ACC112 (cell line): ENCODE results near the gene C12orf76.
"Not testable (repeated sequence)": the region's sequence is repeated elsewhere in the genome, so short reads cannot be mapped to it uniquely, and the experiment has no call there.

Source experiments
- H2AFZ ChIP-seq: fragments of 200-600 bp; sonication (generic); one replicate; pipeline ENCODE4 v1.6.0; 2017; ENCODE audit warnings: antibody characterized with exemption, low read length; ENCODE audit not compliant: unreplicated experiment
- H3K27ac ChIP-seq: fragments of 200-600 bp; sonication (generic); 2 replicates; pipeline ENCODE4 v1.5.1; 2014; ENCODE audit warnings: low read depth, mild to moderate bottlenecking, antibody characterized with exemption, low read length, moderate library complexity
- H3K27me3 ChIP-seq: fragments of 200-600 bp; sonication (generic); 2 replicates; pipeline ENCODE4 v1.6.1; 2014; ENCODE audit warnings: mild to moderate bottlenecking, antibody characterized with exemption, low read length, moderate library complexity, mixed read lengths; ENCODE audit not compliant: insufficient read depth
- H3K36me3 ChIP-seq: fragments of 200-600 bp; sonication (generic); 2 replicates; pipeline ENCODE4 v1.6.1; 2016; ENCODE audit warnings: mild to moderate bottlenecking, antibody characterized with exemption, low read length, moderate library complexity, mixed read lengths; ENCODE audit not compliant: insufficient read depth
- H3K4me1 ChIP-seq: fragments of 200-600 bp; sonication (generic); one replicate; pipeline ENCODE4 v1.6.1; 2016; ENCODE audit warnings: low read length, mixed read lengths; ENCODE audit not compliant: insufficient read depth, unreplicated experiment, control insufficient read depth
- H3K4me3 ChIP-seq: fragments of 200-600 bp; sonication (generic); 2 replicates; pipeline ENCODE4 v1.5.1; 2014; ENCODE audit warnings: mild to moderate bottlenecking, low read depth, low read length
- H3K79me2 ChIP-seq: fragments of 200-600 bp; sonication (generic); one replicate; pipeline ENCODE4 v1.6.0; 2016; ENCODE audit warnings: low read length; ENCODE audit not compliant: control insufficient read depth, unreplicated experiment, insufficient read depth

The C12orf76 gene

GRCh38 chr12:110048242-110049027 is at the start of gene C12orf76:
Gene C12orf76, minus strand, starts transcription at chr12:110048522. Its CDS starts 27 bp downstream, at chr12:110048495.
- peak within 1 kb of the TSS; percentile 93 for H2AFZ ChIP-seq
- H3K27ac ChIP-seq, result peak within 1 kb of the TSS; percentile 47
- no peaks in the 10 kb centered on the region for H3K36me3 ChIP-seq
- peaks cover 24% of the 10 kb centered on the region for H3K79me2 ChIP-seq
- peaks cover 13% of the 10 kb centered on the region for H3K4me1 ChIP-seq
- peak within 1 kb of the TSS; percentile 83 for H3K4me3 ChIP-seq
- H3K27me3 ChIP-seq, result no peaks in the 10 kb centered on the region

GRCh38 chr12:110093631-110094311 is 45.4 kb upstream of the C12orf76 start:
- Histone ChIP-seq H3K36me3 (no peaks in the 10 kb centered on the region), H3K27me3 (peaks cover 6% of the 10 kb centered on the region; the same call in 1 of the 2 replicates), H3K4me1 (no peaks in the 10 kb centered on the region), H3K79me2 (no peaks in the 10 kb centered on the region), H3K4me3 (no peak overlapping the region), H2AFZ (no peak overlapping the region), H3K27ac (no peak overlapping the region)

GRCh38 chr12:110091136-110091711 is 42.9 kb upstream of the C12orf76 start:
- Histone ChIP-seq H3K27me3 (peaks cover 6% of the 10 kb centered on the region; the same call in 1 of the 2 replicates), H2AFZ (no peak overlapping the region), H3K4me3 (no peak overlapping the region), H3K27ac (no peak overlapping the region), H3K79me2 (no peaks in the 10 kb centered on the region), H3K36me3 (no peaks in the 10 kb centered on the region), H3K4me1 (no peaks in the 10 kb centered on the region)

- no peak overlapping the region for H2AFZ ChIP-seq
- peaks cover 6% of the 10 kb centered on the region; the same call in 1 of the 2 replicates for H3K27me3 ChIP-seq
- H3K79me2 ChIP-seq, result no peaks in the 10 kb centered on the region
- H3K36me3 ChIP-seq, result no peaks in the 10 kb centered on the region
- H3K4me1 ChIP-seq, result no peaks in the 10 kb centered on the region
- H3K27ac ChIP-seq, result no peak overlapping the region
- no peak overlapping the region for H3K4me3 ChIP-seq
Observed at GRCh38 chr12:110090266-110091135, 42.2 kb upstream of the C12orf76 start.

- no peak overlapping the region for H3K27ac ChIP-seq
- H3K36me3 ChIP-seq, result no peaks in the 10 kb centered on the region
- peaks cover 6% of the 10 kb centered on the region; the same call in 1 of the 2 replicates for H3K27me3 ChIP-seq
- H3K79me2 ChIP-seq, result no peaks in the 10 kb centered on the region
- no peaks in the 10 kb centered on the region for H3K4me1 ChIP-seq
- H3K4me3 ChIP-seq, result no peak overlapping the region
- H2AFZ ChIP-seq, result no peak overlapping the region
Observed at GRCh38 chr12:110088936-110089335, 40.6 kb upstream of the C12orf76 start.

GRCh38 chr12:110088216-110088615 is 39.9 kb upstream of the C12orf76 start:
- H3K79me2 ChIP-seq, H3K27ac ChIP-seq, H2AFZ ChIP-seq, H3K27me3 ChIP-seq, H3K4me3 ChIP-seq, H3K36me3 ChIP-seq, H3K4me1 ChIP-seq: not testable (repeated sequence)

GRCh38 chr12:110084314-110085015 is 36.1 kb upstream of the C12orf76 start:
- Histone ChIP-seq H2AFZ (no peak overlapping the region), H3K4me3 (no peak overlapping the region)

GRCh38 chr12:110080410-110080809 is 32.1 kb upstream of the C12orf76 start:
- H2AFZ ChIP-seq, result no peak overlapping the region
- H3K27ac ChIP-seq, result no peak overlapping the region
- H3K79me2 ChIP-seq, result no peaks in the 10 kb centered on the region
- H3K4me3 ChIP-seq, result no peak overlapping the region
- H3K36me3 ChIP-seq, result no peaks in the 10 kb centered on the region
- no peaks in the 10 kb centered on the region for H3K27me3 ChIP-seq
- no peaks in the 10 kb centered on the region for H3K4me1 ChIP-seq

More at GRCh38 chr12:110084314-110085015, 36.1 kb upstream of the C12orf76 start:
- Histone ChIP-seq H3K27ac (no peak overlapping the region), H3K79me2 (no peaks in the 10 kb centered on the region), H3K4me1 (no peaks in the 10 kb centered on the region), H3K27me3 (peaks cover 6% of the 10 kb centered on the region; the same call in 1 of the 2 replicates), H3K36me3 (no peaks in the 10 kb centered on the region)

- no peak overlapping the region for H2AFZ ChIP-seq
- H3K27ac ChIP-seq, result no peak overlapping the region
- H3K27me3 ChIP-seq, result no peaks in the 10 kb centered on the region
- no peak overlapping the region for H3K4me3 ChIP-seq
- no peaks in the 10 kb centered on the region for H3K4me1 ChIP-seq
- H3K36me3 ChIP-seq, result no peaks in the 10 kb centered on the region
- H3K79me2 ChIP-seq, result no peaks in the 10 kb centered on the region
Observed at GRCh38 chr12:110079477-110080400, 31.4 kb upstream of the C12orf76 start.
